HG03103 (cell line): ENCODE measurements around the gene IQCN.
A peak's percentile ranks its signal among the peaks of the same experiment; 100 is the strongest.

Source experiments
- ATAC-seq: cut with Tn5 transposase; IDR thresholded peaks from one replicate; pipeline ENCODE4 v1.9.1; 2021; ENCODE audit warnings: low read depth; ENCODE audit not compliant: unreplicated experiment

IQCN gene

GRCh38 chr19:18289471-18290301 is 15.4 kb upstream of the IQCN start:
- ATAC-seq: no peak

DNA sequence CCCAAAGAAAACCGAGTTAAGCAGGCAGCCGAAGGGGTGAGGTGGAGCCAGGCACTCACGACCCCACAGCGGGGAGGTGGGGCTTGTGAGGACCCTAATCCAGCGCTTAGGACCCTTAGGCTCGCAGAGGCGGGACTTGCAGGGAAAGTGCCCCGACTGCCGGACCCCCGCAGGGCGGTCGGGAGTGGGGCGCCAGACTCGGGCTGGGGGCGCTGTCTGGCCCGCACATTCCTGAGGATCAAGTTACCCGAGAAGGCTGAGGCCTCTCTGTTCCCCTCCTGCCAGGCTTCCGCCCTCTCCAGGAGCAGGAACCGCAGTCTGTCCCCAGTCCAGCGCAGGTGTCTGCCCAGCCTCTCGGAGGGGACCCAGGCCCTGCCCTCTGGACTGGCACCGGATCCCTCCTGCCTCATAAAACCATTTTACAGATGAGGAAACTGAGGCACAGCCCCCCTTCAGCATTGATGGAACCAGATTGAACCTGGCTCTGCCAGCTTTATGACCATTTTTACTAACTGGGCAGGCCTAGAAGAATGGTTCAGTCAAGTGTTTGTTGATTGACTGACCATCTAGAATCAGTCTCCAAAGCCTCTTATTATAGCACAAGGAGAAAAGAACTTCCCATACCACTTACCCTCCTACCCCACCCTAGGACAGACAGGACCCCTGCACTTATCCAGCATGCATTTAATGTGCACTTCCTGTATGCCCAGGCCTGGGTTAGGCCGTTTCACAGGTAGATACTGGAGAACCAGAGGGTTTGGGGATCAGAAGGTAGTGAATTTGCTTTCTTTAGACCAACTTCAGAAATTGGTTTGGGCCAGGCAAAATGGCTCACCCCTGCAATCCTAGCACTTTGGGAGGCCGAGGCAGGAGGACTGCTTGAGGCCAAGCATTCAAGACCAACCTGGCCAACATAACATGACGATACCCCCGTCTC is 13.9 kb upstream of the IQCN start:
- ATAC-seq: no peak

GRCh38 chr19:18286973-18287635 is 12.9 kb upstream of the IQCN start:
- no peak for ATAC-seq

DNA sequence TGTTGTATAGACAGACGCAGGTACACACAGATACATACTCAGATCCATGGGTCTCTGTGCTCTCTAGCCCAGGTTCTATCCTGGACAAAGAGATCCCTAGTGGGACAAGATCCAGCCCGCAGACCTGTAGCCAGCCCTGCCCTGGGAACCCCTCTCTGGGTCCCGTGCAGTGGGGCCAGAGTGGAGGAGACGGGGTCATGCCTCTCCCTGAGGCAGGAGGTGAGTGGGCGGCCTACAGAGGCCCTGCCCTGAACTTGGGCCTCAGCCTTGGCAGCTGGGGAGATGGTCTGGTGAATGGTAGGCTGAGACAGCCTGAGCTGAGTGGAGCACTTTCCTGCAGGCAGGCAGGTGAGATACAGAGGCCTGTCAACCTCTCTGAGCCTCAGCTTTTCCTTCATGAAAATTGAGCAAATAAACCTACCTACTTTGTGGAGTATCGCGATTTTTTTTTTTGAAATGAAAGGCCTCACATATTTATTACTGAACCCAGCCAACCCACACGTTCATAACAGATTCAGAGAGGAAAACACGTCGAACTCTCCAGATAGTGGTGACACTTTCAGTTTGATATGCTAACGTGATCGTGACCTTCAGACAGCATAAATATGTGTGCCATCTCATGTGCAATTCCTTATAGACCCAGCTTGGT is 10.6 kb upstream of the IQCN start:
- ATAC-seq: no peak

GRCh38 chr19:18283338-18283737 is 9.1 kb upstream of the IQCN start:
- no peak for ATAC-seq

DNA sequence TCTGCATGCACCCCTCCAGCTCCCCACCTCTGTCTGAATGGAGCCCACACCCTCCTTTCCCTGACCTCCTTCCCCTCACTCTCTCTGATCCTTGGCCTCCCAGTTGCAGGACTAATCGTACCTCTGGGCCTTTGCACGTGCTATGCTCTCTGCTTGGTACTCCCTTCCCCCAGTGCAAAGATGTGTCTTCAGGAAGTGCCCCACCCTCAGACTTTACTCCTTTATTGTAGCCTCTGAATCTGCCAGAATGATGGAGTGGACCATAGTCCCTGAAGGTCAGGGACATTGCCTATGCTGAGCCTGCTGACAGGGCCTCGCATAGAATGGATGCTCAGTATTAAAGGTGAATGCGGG is 8.5 kb upstream of the IQCN start:
- ATAC-seq: no peak

DNA sequence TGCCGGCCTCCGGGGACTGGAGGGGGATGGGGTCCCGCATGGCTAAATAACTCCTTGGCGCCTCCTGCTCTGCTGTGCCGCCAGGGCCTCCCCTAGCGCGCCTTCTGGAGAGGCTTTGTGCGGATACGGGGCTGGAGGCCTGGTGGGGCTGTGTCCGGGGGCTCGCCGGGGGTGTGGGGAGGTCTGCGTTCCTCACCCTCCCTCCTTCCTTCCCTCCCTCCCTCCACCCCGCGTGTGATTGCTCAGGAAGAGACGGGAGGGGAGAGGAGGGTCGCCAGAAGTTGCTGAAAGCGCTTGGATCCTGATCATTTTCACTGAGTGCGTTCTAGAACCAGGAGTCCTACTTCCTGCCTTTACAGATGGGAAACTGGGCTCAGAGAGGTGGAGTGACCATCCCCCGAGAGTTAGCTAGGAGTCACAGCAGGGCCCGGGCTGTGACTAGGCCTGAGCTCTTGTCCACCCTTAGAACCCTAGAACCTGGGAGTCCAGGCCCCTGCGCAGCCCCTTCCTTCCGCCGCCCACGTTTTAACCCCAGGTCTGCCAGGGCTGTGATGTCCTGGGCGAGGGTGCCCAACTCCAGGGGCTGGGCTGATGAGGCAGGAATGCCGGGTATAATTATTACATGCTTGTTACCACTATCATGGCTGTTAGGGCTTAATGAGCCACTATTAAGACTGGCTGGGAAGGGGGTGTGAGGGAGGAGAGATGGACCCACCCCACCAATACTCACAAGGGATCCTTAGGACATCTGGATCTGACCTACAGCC is 8.0 kb upstream of the IQCN start:
- ATAC-seq: no peak

GRCh38 chr19:18281082-18282020 is 7.1 kb upstream of the IQCN start, which contains the start of gene JUND:
TSS of gene JUND (minus strand) at chr19:18281622. CDS start at chr19:18281484, 138 bp downstream.
- peak; percentile 58 for ATAC-seq

- ATAC-seq: no peak
Observed at GRCh38 chr19:18280247-18281081, 6.2 kb upstream of the IQCN start.

DNA sequence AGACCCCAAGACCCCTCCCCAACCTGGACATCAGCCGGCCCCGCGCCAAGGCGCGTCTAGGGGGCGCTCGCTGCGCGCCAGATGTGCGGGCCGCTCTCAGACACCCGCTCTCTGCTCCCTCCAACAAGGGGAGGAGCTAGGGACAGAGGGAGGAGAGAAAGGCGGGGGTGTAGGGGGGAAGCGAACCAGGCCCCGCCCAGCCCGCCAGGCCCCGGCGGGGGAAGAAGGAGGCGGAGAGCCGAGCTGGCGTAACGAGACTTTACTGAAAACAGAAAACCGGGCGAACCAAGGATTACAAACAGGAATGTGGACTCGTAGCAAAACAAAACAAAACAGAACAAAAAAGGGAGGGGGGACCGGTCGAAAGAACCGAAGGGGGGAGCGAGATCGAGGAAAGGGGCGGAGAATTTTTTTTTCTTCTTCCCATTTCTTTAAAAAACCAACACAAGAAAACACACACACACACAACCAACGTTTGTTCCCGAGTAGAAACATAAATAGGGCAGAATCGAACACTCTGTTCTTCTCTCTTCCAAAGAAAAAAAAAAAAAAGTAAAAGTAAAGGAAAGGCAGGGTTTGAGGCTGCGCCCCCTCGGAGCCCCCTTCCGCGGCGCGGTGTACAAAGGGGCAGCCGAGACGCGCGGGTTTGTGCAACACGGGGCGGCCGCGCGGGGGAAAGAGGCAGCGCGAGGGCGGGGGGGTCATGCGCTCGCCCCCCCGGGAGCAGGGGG is 5.4 kb upstream of the IQCN start:
- no peak for ATAC-seq

DNA sequence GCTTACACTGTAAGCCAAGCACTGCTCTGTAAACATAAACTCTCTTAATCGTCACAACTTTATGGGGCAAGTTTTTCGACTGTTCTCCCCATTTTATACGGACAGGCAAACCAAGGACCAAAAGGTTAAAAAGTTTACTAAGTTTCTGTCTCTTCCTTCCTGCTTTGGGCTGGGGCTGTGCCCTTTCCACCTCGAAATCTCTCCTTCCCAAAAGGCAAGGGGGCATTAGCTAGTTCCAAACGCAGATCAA is 4.9 kb upstream of the IQCN start:
- no peak for ATAC-seq

GRCh38 chr19:18278521-18279265 is 4.4 kb upstream of the IQCN start:
- no peak for ATAC-seq

GRCh38 chr19:18274781-18275356 is 617 bp upstream of the IQCN start:
- no peak for ATAC-seq

DNA sequence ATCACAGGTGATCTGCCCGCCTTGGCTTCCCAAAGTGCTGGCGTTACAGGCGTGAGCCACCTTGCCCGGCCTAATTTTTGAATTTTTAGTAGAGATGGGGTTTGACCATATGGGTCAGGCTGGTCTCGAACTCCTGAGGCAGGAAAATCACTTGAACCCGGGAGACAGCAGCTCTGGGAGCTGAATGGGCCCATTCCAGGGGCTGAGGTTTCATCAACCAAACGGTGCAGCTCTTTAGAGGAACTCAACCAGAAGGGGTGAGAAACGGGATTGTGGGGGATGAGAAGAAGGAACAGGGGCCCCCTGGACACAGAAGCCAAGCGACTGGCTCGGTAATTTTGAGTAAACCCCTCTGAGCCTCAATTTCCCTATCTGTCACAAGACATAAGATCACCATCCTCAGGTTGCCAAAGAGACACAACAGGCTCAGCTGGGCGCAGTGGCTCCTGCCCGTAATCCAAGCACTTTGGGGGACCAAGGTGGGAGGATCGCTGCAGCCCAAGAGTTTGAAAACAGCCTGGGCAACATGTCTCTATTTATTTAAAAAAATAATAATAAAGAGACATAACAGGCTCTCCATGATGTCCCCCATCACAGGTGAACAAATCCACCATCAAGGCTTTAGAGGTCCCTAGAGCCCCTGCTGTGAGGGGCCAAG is 562 bp downstream of the IQCN start:
- ATAC-seq: no peak

- no peak for ATAC-seq
Observed at GRCh38 chr19:18271433-18271841, 2.8 kb downstream of the IQCN start.

- no peak for ATAC-seq
Observed at GRCh38 chr19:18270326-18270725, 3.9 kb downstream of the IQCN start.
